ENCODE data around the gene MIAT. TPM values are rescaled to one million over a fixed set of nuclear protein-coding genes. Genes with fewer than 3 reads are reported as not detected.

Gene MIAT
- total and polyA plus RNA-seq, 2 of the 13 experiments (the other 11 are each of a cell fraction or from before 2014, with no cell fraction given), result 0.04 TPM; not detected in 1

GRCh38 chr22:26646158-26646557, 11.2 kb upstream of the MIAT start (continued):
- TF ChIP-seq KDM6A (CRISPR knock-in tag; IDR thresholded peaks at IDR 0.05; ENCODE audit: low read depth) (no peak), ZHX2 (IDR thresholded peaks at IDR 0.05; ENCODE audit: low read depth) (no peak), ZHX2 (CRISPR knock-in tag; IDR thresholded peaks at IDR 0.05; ENCODE audit: borderline replicate concordance) (no peak), KDM2A (CRISPR knock-in tag; IDR thresholded peaks at IDR 0.05; ENCODE audit: borderline replicate concordance, low read depth) (no peak), PCBP2 (optimal IDR thresholded peaks at IDR 0.05; ENCODE audit: low read depth, low read length, poor library complexity, severe bottlenecking) (no peak), ZNF24 (IDR thresholded peaks at IDR 0.05) (no peak), TP53 (CRISPR knock-in tag; conservative IDR thresholded peaks at IDR 0.05) (no peak), IKZF5 (CRISPR knock-in tag; IDR thresholded peaks at IDR 0.05) (no peak), SATB2 (CRISPR knock-in tag; IDR thresholded peaks at IDR 0.05) (no peak)
- TF ChIP-seq, protein P1, sequence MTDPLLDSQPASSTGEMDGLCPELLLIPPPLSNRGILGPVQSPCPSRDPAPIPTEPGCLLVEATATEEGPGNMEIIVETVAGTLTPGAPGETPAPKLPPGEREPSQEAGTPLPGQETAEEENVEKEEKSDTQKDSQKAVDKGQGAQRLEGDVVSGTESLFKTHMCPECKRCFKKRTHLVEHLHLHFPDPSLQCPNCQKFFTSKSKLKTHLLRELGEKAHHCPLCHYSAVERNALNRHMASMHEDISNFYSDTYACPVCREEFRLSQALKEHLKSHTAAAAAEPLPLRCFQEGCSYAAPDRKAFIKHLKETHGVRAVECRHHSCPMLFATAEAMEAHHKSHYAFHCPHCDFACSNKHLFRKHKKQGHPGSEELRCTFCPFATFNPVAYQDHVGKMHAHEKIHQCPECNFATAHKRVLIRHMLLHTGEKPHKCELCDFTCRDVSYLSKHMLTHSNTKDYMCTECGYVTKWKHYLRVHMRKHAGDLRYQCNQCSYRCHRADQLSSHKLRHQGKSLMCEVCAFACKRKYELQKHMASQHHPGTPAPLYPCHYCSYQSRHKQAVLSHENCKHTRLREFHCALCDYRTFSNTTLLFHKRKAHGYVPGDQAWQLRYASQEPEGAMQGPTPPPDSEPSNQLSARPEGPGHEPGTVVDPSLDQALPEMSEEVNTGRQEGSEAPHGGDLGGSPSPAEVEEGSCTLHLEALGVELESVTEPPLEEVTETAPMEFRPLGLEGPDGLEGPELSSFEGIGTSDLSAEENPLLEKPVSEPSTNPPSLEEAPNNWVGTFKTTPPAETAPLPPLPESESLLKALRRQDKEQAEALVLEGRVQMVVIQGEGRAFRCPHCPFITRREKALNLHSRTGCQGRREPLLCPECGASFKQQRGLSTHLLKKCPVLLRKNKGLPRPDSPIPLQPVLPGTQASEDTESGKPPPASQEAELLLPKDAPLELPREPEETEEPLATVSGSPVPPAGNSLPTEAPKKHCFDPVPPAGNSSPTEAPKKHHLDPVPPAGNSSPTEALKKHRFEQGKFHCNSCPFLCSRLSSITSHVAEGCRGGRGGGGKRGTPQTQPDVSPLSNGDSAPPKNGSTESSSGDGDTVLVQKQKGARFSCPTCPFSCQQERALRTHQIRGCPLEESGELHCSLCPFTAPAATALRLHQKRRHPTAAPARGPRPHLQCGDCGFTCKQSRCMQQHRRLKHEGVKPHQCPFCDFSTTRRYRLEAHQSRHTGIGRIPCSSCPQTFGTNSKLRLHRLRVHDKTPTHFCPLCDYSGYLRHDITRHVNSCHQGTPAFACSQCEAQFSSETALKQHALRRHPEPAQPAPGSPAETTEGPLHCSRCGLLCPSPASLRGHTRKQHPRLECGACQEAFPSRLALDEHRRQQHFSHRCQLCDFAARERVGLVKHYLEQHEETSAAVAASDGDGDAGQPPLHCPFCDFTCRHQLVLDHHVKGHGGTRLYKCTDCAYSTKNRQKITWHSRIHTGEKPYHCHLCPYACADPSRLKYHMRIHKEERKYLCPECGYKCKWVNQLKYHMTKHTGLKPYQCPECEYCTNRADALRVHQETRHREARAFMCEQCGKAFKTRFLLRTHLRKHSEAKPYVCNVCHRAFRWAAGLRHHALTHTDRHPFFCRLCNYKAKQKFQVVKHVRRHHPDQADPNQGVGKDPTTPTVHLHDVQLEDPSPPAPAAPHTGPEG (CRISPR knock-in tag; IDR thresholded peaks at IDR 0.05), result no peak
